HG02981 (cell line): ENCODE data around the gene POLR3K.
"Not testable (repeated sequence)": the region's sequence is repeated elsewhere in the genome, so short reads cannot be mapped to it uniquely, and the experiment has no call there.

Experiments
- ATAC-seq: cut with Tn5 transposase; IDR thresholded peaks from one replicate; pipeline ENCODE4 v1.9.1; 2021; ENCODE audit warnings: mild to moderate bottlenecking, moderate library complexity; ENCODE audit not compliant: unreplicated experiment

The POLR3K gene

GRCh38 chr16:47234-47633, 6.2 kb downstream of the POLR3K start:
- no peak for ATAC-seq

GRCh38 chr16:46510-46909, 6.9 kb downstream of the POLR3K start:
- not testable (repeated sequence) for ATAC-seq

DNA sequence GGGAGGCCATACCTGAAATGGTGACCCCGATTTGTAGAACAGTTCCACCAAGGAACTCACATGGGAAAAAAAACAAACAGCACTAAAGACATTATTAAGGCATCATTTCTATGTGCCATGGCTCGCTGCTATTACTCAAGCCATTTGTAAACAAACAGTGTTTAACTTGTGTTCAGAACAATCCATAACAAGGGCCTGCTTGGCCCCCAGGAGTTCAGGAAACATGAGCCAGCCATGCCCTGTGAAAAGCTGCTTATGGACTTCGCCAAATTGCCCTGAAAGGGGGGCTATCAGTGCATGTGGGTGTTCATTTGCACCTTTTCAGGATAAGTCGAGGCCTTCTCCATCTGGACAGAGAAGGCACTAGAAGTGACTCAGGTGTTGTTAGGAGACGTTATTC, 8.0 kb downstream of the POLR3K start:
- no peak for ATAC-seq

DNA sequence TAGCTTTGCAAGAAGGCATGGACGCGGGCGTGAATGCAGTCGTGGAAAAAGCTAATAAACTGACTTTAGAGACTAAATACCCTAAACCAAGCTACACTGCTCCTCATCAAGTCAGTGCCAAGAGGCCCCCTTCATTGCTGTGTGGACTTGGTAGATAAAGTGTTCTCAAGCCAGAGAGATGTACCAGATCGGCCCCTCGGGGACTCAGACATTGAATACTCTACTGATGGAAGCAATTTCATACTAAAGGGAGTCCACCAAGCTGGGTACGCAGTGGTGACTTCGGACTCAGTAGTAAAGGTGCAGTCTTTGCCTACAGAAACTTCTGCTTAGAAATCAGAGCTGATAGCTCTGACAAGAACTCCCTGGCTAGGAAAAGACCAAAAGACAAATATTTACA, 8.8 kb downstream of the POLR3K start:
- no peak for ATAC-seq

GRCh38 chr16:43294-43693, 10.1 kb downstream of the POLR3K start:
- no peak for ATAC-seq

- no peak for ATAC-seq
These were observed 10.7 kb downstream of the POLR3K start for GRCh38 chr16:42691-43090.

- ATAC-seq, result no peak
These were observed 11.3 kb downstream of the POLR3K start for GRCh38 chr16:42069-42457.

- no peak for ATAC-seq
These were observed 11.9 kb downstream of the POLR3K start for GRCh38 chr16:41439-42068.

GRCh38 chr16:38941-39892, 14.2 kb downstream of the POLR3K start:
- peak; percentile 75 for ATAC-seq

GRCh38 chr16:38206-38605, 15.2 kb downstream of the POLR3K start:
- not testable (repeated sequence) for ATAC-seq

DNA sequence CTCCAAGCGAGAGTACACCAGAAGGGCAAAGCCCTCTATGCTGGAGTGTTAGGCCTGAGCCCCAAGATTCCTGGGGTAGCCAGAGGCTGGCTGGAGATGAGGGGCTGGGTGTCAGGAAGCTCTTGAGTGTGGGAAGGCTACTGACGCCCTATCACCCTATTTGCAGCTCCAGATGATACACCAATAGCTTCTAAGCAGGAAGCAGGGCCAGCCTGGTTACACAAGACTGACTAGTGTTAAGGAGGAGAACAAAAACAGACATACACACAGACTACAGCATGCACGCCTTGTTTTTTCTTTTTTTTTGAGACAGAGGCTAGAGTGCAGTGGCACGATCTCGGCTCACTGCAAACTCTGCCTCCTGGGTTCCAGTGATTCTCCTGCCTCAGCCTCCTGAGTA, 15.9 kb downstream of the POLR3K start:
- no peak for ATAC-seq

DNA sequence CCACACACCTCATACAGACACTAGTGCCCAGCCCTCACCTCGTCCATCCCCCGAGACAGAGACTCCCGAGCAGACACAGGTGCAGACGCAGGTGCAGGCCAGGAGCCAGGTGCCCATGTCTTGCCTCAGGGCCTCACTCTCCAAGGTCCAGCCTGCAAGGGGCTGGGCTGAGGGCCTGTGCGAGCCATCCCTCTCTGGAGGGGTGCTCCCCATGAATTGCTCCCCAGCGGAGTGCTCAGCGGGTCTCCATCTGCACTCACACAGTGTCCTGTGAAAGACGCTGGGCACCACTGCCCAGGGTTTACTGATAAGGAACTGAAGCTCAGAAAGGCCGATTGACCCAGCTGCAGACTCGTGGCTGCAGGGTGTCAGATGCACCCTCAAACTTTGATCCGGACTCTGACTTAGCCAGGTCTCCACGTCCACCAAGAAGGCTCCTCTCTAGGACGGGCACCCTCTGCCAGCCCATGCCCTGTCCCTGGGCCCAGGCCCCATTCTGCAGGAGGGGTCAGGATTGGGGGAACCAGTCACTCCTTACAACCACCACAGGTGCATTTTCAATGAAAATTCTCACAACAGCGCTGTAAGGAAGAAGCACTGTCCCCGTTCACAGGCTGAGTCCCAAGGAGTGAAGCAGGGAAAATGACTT, 16.9 kb downstream of the POLR3K start:
- no peak for ATAC-seq

GRCh38 chr16:35678-36305, 17.6 kb downstream of the POLR3K start:
- no peak for ATAC-seq

- ATAC-seq, result no peak
These were observed 18.3 kb downstream of the POLR3K start for GRCh38 chr16:35011-35677.

- ATAC-seq, result no peak
These were observed 18.8 kb downstream of the POLR3K start for GRCh38 chr16:34648-34987.

DNA sequence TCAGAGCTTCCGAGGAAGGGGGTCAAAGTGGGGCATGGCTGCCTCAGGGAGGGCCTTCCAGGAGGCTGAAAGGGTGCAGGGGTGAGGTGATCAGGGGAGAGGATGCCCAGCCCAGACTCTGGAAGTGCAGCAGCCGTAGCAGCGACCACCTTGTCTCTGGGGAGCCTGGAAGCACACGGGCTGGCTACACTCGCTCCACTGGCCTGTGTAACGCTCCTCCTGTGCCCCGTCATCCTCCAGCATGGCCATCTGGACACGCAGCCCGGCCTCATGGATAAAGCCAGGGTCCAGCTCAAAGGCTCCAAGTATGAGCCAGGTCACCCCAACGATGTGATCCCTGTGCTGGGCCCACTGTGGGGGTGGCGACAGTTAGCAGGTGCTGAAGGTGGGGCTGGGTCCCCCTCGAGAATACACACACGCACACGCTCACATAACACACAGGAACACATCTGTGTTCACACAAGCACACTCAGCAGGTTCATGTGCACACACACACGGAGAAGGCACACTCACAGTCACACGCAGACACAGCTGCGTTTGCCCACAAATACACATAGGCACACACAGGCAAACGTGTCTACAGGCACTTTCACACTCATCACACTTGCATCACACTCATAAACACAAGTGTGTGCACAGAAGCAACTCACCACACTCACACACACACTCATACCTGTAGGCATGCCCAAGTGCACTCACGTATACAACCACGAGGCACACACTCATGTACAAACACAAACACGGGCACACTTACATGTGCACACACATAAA, 19.3 kb downstream of the POLR3K start:
- ATAC-seq, result no peak

- ATAC-seq, result not testable (repeated sequence)
These were observed 20.1 kb downstream of the POLR3K start for GRCh38 chr16:33154-33876.

GRCh38 chr16:30627-31026, 22.8 kb downstream of the POLR3K start:
- ATAC-seq, result not testable (repeated sequence)

GRCh38 chr16:25926-26348, 27.5 kb downstream of the POLR3K start:
- ATAC-seq, result peak; percentile 55
